ENCODE measurements around the gene TTC23. TPM values are rescaled to one million over a fixed set of nuclear protein-coding genes. Genes with fewer than 3 reads are reported as not detected.

TTC23 gene
- total RNA-seq, 2 experiments from 2014 or later: 0.19 to 0.81 TPM

DNA sequence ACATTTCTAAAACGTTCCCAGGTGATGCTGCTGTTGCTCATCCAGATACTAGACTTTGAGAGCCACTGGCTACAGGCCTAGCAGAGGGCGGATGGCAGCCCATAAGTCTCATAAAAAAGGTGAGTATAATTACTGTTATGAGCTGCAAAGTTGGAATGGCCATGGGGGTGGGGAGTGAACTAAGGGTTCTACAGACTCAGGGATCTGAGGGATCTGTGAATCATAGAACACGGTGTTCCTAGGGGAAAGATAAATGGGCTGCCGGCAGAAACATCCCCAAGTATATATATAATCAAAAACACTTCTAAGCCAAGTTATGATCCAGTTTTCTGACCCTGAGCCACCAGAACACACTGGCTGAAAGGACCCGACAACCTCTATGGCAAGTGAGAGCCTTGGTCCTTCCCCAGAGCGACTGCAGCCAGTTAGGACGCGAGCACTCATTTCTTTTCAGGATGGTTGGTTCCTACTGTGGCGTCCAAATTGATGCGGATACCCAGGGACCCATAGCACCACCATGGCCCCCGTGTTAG, 152.4 kb downstream of the TTC23 start:
- no peaks in the 10 kb centered on the region for H3K36me3 ChIP-seq (ENCODE audit: insufficient read depth, low read length)
- ATAC-seq (ENCODE audit: poor library complexity) (no peak), DNase-seq (no peak)
- H3K27me3 ChIP-seq (ENCODE audit: control insufficient read depth in 1 of 2, insufficient read depth in 2 of 2, low read length in 2 of 2): peaks cover 15 to 29% of the 10 kb centered on the region in 2 experiments
- intact Hi-C loops (cut with DNase I, micrococcal nuclease): loop anchor here in 1 of 2 experiments (5.0 kb wide), 1 partner anchor 115 kb away; no protein-coding TSS in a partner anchor
- peaks cover 9% of the 10 kb centered on the region for H3K4me1 ChIP-seq (ENCODE audit: insufficient read depth, low read length)
- Mint-ChIP-seq H3K9me3 (no peaks in the 10 kb centered on the region), H3K36me3 (ENCODE audit: low read depth) (no peaks in the 10 kb centered on the region), H3K4me3 (no peak overlapping the region), H3K27me3 (peaks cover 40% of the 10 kb centered on the region), H3K27ac (no peak overlapping the region), H3K4me1 (ENCODE audit: low read depth) (no peaks in the 10 kb centered on the region)
- H3K4me3 ChIP-seq (ENCODE audit: low read length): no peak overlapping the region
- CTCF ChIA-PET: no interaction called here
- TF ChIP-seq, protein P1, sequence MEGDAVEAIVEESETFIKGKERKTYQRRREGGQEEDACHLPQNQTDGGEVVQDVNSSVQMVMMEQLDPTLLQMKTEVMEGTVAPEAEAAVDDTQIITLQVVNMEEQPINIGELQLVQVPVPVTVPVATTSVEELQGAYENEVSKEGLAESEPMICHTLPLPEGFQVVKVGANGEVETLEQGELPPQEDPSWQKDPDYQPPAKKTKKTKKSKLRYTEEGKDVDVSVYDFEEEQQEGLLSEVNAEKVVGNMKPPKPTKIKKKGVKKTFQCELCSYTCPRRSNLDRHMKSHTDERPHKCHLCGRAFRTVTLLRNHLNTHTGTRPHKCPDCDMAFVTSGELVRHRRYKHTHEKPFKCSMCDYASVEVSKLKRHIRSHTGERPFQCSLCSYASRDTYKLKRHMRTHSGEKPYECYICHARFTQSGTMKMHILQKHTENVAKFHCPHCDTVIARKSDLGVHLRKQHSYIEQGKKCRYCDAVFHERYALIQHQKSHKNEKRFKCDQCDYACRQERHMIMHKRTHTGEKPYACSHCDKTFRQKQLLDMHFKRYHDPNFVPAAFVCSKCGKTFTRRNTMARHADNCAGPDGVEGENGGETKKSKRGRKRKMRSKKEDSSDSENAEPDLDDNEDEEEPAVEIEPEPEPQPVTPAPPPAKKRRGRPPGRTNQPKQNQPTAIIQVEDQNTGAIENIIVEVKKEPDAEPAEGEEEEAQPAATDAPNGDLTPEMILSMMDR (IDR thresholded peaks at IDR 0.05): no peak
- H3K27ac ChIP-seq (ENCODE audit: low read depth in 1 of 2, low read length in 2 of 2): no peak overlapping the region
- POLR2A ChIA-PET: no interaction called here
- H3K9me3 ChIP-seq (ENCODE audit: control insufficient read depth in 1 of 2, insufficient read depth in 1 of 2, low read length in 2 of 2): no peaks in the 10 kb centered on the region

DNA sequence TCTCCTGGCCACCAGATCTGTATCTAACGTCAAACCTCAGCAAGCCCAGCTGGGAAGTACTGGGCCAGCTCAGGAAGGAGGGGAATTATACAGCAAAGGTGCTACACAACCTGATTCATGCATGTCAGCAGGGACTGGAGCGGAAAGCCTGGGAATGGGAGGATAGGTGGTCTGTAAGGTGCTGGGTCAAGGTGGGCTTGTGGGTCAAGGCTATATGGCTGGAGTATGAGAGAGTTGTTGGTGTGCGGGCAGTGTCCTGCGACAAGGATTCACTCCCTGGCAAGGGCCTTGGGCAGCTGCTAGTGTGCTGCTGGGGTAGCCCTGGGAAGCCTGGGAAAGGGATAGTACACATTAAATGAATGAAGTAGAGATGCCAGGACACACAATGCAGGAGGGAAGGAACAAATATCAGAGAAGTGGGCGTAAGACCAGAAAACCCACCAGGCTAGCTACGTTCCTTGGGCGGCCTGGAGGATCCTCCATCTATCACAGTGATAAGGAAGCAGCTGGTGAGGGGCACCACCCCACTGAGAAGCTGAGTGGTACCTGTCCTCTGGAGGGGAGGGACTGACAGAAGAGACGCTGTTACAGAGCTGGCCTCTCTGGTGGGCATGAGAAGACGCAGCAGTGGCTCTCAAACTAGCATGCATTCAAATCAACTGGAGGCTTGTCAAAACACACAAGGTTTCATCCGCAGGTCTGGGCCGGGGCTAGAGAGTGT, 153.0 kb downstream of the TTC23 start:
- no peak overlapping the region for H3K4me3 ChIP-seq (ENCODE audit: low read length)
- ATAC-seq (ENCODE audit: poor library complexity) (no peak), DNase-seq (no peak)
- peaks cover 9% of the 10 kb centered on the region for H3K4me1 ChIP-seq (ENCODE audit: insufficient read depth, low read length)
- no peaks in the 10 kb centered on the region for H3K4me1 Mint-ChIP-seq (ENCODE audit: low read depth)
- intact Hi-C loops (cut with DNase I, micrococcal nuclease): loop anchor here in 1 of 2 experiments (5.0 kb wide), 1 partner anchor 116 kb away; no protein-coding TSS in a partner anchor
- ChIA-PET POLR2A (no interaction called here), CTCF (no interaction called here)
- no peaks in the 10 kb centered on the region for H3K9me3 Mint-ChIP-seq
- TF ChIP-seq, protein P1 (IDR thresholded peaks at IDR 0.05): no peak
- H3K9me3 ChIP-seq (ENCODE audit: control insufficient read depth in 1 of 2, insufficient read depth in 1 of 2, low read length in 2 of 2): no peaks in the 10 kb centered on the region
- no peaks in the 10 kb centered on the region for H3K36me3 ChIP-seq (ENCODE audit: insufficient read depth, low read length)
- no peak overlapping the region for H3K27ac ChIP-seq (ENCODE audit: low read depth in 1 of 2, low read length in 2 of 2)
- no peak overlapping the region for H3K4me3 Mint-ChIP-seq
- no peak overlapping the region for H3K27ac Mint-ChIP-seq
- H3K27me3 ChIP-seq (ENCODE audit: control insufficient read depth in 1 of 2, insufficient read depth in 2 of 2, low read length in 2 of 2): peaks cover 15 to 23% of the 10 kb centered on the region in 2 experiments
- H3K27me3 Mint-ChIP-seq: peaks cover 34% of the 10 kb centered on the region
- H3K36me3 Mint-ChIP-seq (ENCODE audit: low read depth): no peaks in the 10 kb centered on the region

DNA sequence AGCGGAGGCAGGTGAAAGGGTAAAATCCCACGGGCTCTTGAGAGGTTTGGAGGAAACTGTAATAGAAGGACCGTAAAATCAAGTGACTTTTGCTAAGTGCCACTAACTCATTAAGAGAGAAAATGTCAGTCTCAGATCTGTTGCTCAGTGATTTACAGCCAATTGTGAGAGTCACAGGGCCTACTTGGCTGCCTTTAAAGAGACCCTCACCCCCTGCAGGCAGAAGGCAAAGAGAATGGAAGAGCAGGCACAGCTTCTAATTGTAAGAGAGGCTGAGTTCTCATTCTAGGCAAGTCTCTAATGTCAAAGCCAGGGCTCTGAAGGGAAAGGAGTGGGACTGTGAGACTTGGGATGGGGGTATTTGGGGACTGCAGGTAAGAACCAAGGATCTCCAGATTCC, 153.8 kb downstream of the TTC23 start:
- Mint-ChIP-seq H3K4me3 (no peak overlapping the region), H3K27ac (no peak overlapping the region), H3K36me3 (ENCODE audit: low read depth) (no peaks in the 10 kb centered on the region), H3K27me3 (peaks cover 33% of the 10 kb centered on the region), H3K9me3 (no peaks in the 10 kb centered on the region), H3K4me1 (ENCODE audit: low read depth) (no peaks in the 10 kb centered on the region)
- H3K4me1 ChIP-seq (ENCODE audit: insufficient read depth, low read length): peaks cover 8% of the 10 kb centered on the region
- intact Hi-C loops (cut with DNase I, micrococcal nuclease): loop anchor here in 1 of 2 experiments (5.0 kb wide), 1 partner anchor 117 kb away; no protein-coding TSS in a partner anchor
- no peak overlapping the region for H3K4me3 ChIP-seq (ENCODE audit: low read length)
- no peaks in the 10 kb centered on the region for H3K36me3 ChIP-seq (ENCODE audit: insufficient read depth, low read length)
- ChIA-PET CTCF (no interaction called here), POLR2A (no interaction called here)
- ATAC-seq (ENCODE audit: poor library complexity): no peak
- H3K9me3 ChIP-seq (ENCODE audit: control insufficient read depth in 1 of 2, insufficient read depth in 1 of 2, low read length in 2 of 2): no peaks in the 10 kb centered on the region
- TF ChIP-seq, protein P1 (IDR thresholded peaks at IDR 0.05): no peak
- H3K27ac ChIP-seq (ENCODE audit: low read depth in 1 of 2, low read length in 2 of 2): no peak overlapping the region
- peaks cover 15 to 20% of the 10 kb centered on the region in 2 experiments for H3K27me3 ChIP-seq (ENCODE audit: control insufficient read depth in 1 of 2, insufficient read depth in 2 of 2, low read length in 2 of 2)
- DNase-seq: no peak
